Measurements from ENCODE around the gene GRIN3A. TPM values are rescaled to one million over a fixed set of nuclear protein-coding genes. Genes with fewer than 3 reads are reported as not detected.

GRIN3A gene
- polyA plus RNA-seq, 10 donors = 0.42 to 1.7 (median 0.92) TPM

- no peak for DNase-seq
These were observed 103.6 kb downstream of the GRIN3A start for GRCh38 chr9:101634741-101635409.

- DNase-seq = no peak
These were observed 105.8 kb downstream of the GRIN3A start for GRCh38 chr9:101632611-101633010.

- DNase-seq = no peak
These were observed 106.6 kb downstream of the GRIN3A start for GRCh38 chr9:101631892-101632291.

- no peak for DNase-seq
These were observed 108.8 kb downstream of the GRIN3A start for GRCh38 chr9:101629636-101630035.

GRCh38 chr9:101628173-101628572 is 110.3 kb downstream of the GRIN3A start:
- peak; percentile 20 to 50 (median 30) for DNase-seq

GRCh38 chr9:101626295-101626694 is 112.2 kb downstream of the GRIN3A start:
- no peak for DNase-seq

GRCh38 chr9:101625876-101626275 is 112.6 kb downstream of the GRIN3A start:
- DNase-seq = peak in 1 of 3 donors; percentile 36

GRCh38 chr9:101620452-101620851 is 118.0 kb downstream of the GRIN3A start:
- no peak for DNase-seq

- no peak for DNase-seq
These were observed 119.7 kb downstream of the GRIN3A start for GRCh38 chr9:101618698-101619097.

GRCh38 chr9:101605547-101605946 is 132.9 kb downstream of the GRIN3A start:
- DNase-seq = no peak

GRCh38 chr9:101604296-101604695 is 134.2 kb downstream of the GRIN3A start:
- DNase-seq = no peak

- peak; percentile 43 to 70 (median 61) for DNase-seq
These were observed 136.3 kb downstream of the GRIN3A start for GRCh38 chr9:101601904-101602765.

GRCh38 chr9:101594796-101595195 is 143.7 kb downstream of the GRIN3A start, which contains the start of gene PPP3R2:
Gene PPP3R2, minus strand, starts transcription at chr9:101594969. Its CDS starts 48 bp downstream, at chr9:101594921.
- no peak for DNase-seq

- no peak for DNase-seq
These were observed 145.1 kb downstream of the GRIN3A start for GRCh38 chr9:101593345-101593744.

GRCh38 chr9:101592788-101593187 is 145.7 kb downstream of the GRIN3A start:
- no peak for DNase-seq

GRCh38 chr9:101591787-101592446 is 146.5 kb downstream of the GRIN3A start:
- DNase-seq = no peak

- DNase-seq = no peak
These were observed 147.5 kb downstream of the GRIN3A start for GRCh38 chr9:101590901-101591300.

- DNase-seq = peak in 1 of 3 donors; percentile 37
These were observed 148.4 kb downstream of the GRIN3A start for GRCh38 chr9:101590074-101590473.

GRCh38 chr9:101587332-101588043 is 151.0 kb downstream of the GRIN3A start:
- peak in 1 of 3 donors; percentile 11 for DNase-seq

- DNase-seq = no peak
These were observed 151.8 kb downstream of the GRIN3A start for GRCh38 chr9:101586651-101587050.

GRCh38 chr9:101585740-101586139 is 152.7 kb downstream of the GRIN3A start:
- DNase-seq = peak in 1 of 3 donors; percentile 10

GRCh38 chr9:101582553-101582952 is 155.9 kb downstream of the GRIN3A start:
- peak; percentile 22 to 69 (median 59) for DNase-seq

Data from muscle of back (tissue), 11 donors.